K562 (cell line): Measurements from ENCODE around the gene ENSA. TPM values are rescaled to one million over a fixed set of nuclear protein-coding genes. Genes with fewer than 3 reads are reported as not detected.

ENCODE experiments used
- ARNT ChIP-seq, 2 experiments: fragments of 450-650 bp; IDR thresholded peaks; 2 replicates each; pipeline ENCODE4 v1.6.1; 2016; ENCODE audit warnings: mild to moderate bottlenecking in 1 of 2
- ATF1 ChIP-seq, 2 experiments: fragments of 450-650 bp in 1 of 2; IDR thresholded peaks; 2 replicates each; pipeline ENCODE4 v1.6.1; 2016; ENCODE audit warnings: missing compliant biosample characterization in 1 of 2, missing genetic modification characterization in 1 of 2
- ATF3 ChIP-seq, 2 experiments: fragments of 450-650 bp in 1 of 2; sonication (generic) in 1 of 2; formaldehyde crosslinking in 1 of 2; IDR thresholded peaks in 1 of 2; conservative IDR thresholded peaks in 1 of 2; 2 replicates each; pipeline versions ENCODE4 v1.6.1 to v1.8.1; 2016 to 2023; ENCODE audit warnings: mild to moderate bottlenecking in 2 of 2, moderate library complexity in 2 of 2, inconsistent platforms in 1 of 2, missing genetic modification reagents in 1 of 2
- DPF2 ChIP-seq: fragments of 450-650 bp; IDR thresholded peaks from 2 replicates; pipeline ENCODE4 v1.6.1; 2016
- ETV6 ChIP-seq, 3 experiments: fragments of 150-350 bp in 1 of 3; sonication (generic) in 1 of 3; formaldehyde crosslinking in 1 of 3; IDR thresholded peaks; 2 replicates each; pipeline versions ENCODE4 v1.6.1 to v1.8.0; 2014 to 2022; ENCODE audit warnings: borderline replicate concordance in 2 of 3, low read depth in 2 of 3, antibody characterized with exemption in 1 of 3, low read length in 1 of 3, mild to moderate bottlenecking in 1 of 3, missing genetic modification reagents in 1 of 3
- FOSL1 ChIP-seq: fragments of 200-800 bp; sonication (Bioruptor generic); conservative IDR thresholded peaks from 2 replicates; pipeline ENCODE4 v1.6.1; 2016; ENCODE audit warnings: missing genetic modification characterization, missing compliant biosample characterization
- KLF16 ChIP-seq: IDR thresholded peaks from 2 replicates; pipeline ENCODE4 v1.6.1; 2016; ENCODE audit warnings: antibody characterized with exemption
- MAFG ChIP-seq: fragments of 450-650 bp; conservative IDR thresholded peaks from 2 replicates; pipeline ENCODE4 v1.6.1; 2016; ENCODE audit warnings: missing genetic modification characterization, missing compliant biosample characterization
- NFATC3 ChIP-seq: fragments of 450-650 bp; IDR thresholded peaks from 2 replicates; pipeline ENCODE4 v1.6.1; 2017; ENCODE audit warnings: mild to moderate bottlenecking
- PKNOX1 ChIP-seq: fragments of 450-650 bp; IDR thresholded peaks from 2 replicates; pipeline ENCODE4 v1.6.1; 2016
- TEAD4 ChIP-seq, 2 experiments: sonication (generic) in 1 of 2; formaldehyde crosslinking in 1 of 2; IDR thresholded peaks; 2 replicates each; pipeline versions ENCODE4 v1.6.1 to v1.8.0; 2012 to 2022; ENCODE audit warnings: borderline replicate concordance in 1 of 2, inconsistent platforms in 1 of 2, low read length in 1 of 2, mild to moderate bottlenecking in 1 of 2, missing genetic modification reagents in 1 of 2
- ZNF785 ChIP-seq: fragments of 250-450 bp; sonication (Bioruptor Pico); IDR thresholded peaks from 2 replicates; pipeline ENCODE4 v1.4.0; 2020; ENCODE audit warnings: mild to moderate bottlenecking
- polyA plus RNA-seq, 8 experiments: library from polyadenylated mRNA; depleted of rRNA in 4 of 8; stranded (reverse) in 5 of 8; unstranded in 3 of 8; fragments of >200 nt; fragmentation: Nextera tagmentation in 2 of 8; fragmentation: Illumina TruSeq in 1 of 8; extraction: Ambion mirVana in 2 of 8; extraction: Trizol in 1 of 8; gene quantifications; 2 replicates each; pipeline versions ENCODE4 v1.2.1 to v1.2.3, GENCODE V29; 2011 to 2014; ENCODE audit warnings: inconsistent platforms in 1 of 8, missing spikeins in 1 of 8
- total RNA-seq, 7 experiments: library from RNA; depleted of rRNA in 6 of 7; stranded (reverse); fragments of >200 nt in 6 of 7; fragmentation: Illumina TruSeq in 2 of 7; extraction: Trizol in 2 of 7; gene quantifications; 2 replicates each; pipeline versions ENCODE4 v1.2.1 to v1.2.3, GENCODE V29; 2011 to 2021; ENCODE audit warnings: low replicate concordance in 1 of 7
- TF ChIP-seq, protein P1 (sequence below): sonication (generic); formaldehyde crosslinking; IDR thresholded peaks from 2 replicates; pipeline ENCODE4 v1.9.0; 2022; ENCODE audit warnings: mild to moderate bottlenecking, missing genetic modification reagents
- TF ChIP-seq, protein P2 (sequence below): fragments of 200-800 bp; sonication (Bioruptor generic); IDR thresholded peaks from 2 replicates; pipeline ENCODE4 v1.6.1; 2017; ENCODE audit warnings: missing genetic modification characterization, missing compliant biosample characterization
- TF ChIP-seq, protein P3 (sequence below): sonication (generic); formaldehyde crosslinking; IDR thresholded peaks from 2 replicates; pipeline ENCODE4 v1.8.1; 2022; ENCODE audit warnings: missing genetic modification reagents
- TF ChIP-seq, protein P4 (sequence below): fragments of 250-450 bp; sonication (Bioruptor Pico); IDR thresholded peaks from 2 replicates; pipeline ENCODE4 v1.5.0; 2020; ENCODE audit warnings: mild to moderate bottlenecking, borderline replicate concordance

Gene ENSA
- total and polyA plus RNA-seq, 9 of the 15 experiments (the other 6 are each of a cell fraction or from before 2014, with no cell fraction given) = 68.1 to 605 (median 188) TPM

DNA sequence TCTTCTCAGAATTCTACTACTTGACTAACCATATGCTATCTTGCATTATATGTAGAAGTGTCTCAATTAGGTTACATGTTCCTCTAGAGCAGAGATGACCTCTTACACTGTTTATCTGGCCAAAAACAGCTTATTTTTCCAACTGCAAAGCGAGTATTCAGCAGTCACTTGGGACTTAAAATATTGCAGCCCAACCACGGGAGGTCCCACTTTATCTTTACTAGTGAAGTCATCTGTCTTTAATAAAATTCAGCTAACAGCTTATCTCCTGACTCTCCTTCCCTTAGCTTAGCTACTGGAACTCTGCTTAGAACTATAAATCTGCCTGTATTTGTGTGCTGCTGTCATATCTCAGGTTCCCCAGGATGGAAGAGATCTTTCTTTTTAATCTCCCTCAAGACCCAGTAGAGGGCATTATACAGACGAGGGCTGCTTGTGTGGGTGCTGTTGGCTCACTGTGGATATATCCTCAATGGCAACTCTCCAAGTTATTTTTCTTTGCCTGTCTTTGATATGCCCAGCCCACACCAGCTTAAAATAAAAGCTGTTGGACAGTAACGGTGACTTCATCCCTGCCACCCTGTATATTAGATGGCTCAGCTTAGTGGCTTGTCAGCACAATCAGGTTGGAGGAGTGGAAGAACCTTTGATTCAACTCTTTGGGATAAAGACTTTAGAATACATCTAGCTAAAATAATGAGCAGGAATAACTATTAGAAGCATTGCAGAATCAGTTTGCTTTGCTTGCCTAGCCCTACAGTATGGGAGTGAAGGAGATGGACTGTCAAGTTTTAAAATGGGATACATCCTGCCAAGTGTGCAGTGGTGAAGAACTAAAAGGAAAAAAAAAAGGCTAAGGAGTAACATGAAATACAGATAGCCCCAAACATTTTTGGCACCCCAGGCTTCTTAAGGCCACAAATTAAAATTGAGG is 9.6 kb downstream of the ENSA start (continued):
- TF ChIP-seq, protein P1, sequence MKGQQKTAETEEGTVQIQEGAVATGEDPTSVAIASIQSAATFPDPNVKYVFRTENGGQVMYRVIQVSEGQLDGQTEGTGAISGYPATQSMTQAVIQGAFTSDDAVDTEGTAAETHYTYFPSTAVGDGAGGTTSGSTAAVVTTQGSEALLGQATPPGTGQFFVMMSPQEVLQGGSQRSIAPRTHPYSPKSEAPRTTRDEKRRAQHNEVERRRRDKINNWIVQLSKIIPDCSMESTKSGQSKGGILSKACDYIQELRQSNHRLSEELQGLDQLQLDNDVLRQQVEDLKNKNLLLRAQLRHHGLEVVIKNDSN (CRISPR knock-in tag) = no peak
- TF ChIP-seq ZNF785 (CRISPR knock-in tag) (no peak), ARNT (IDR thresholded peaks at IDR 0.05) (peak; percentile 83 to 92), TEAD4 (IDR thresholded peaks at IDR 0.05; ENCODE audit: low read length) (peak; percentile 93), TEAD4 (CRISPR knock-in tag; IDR thresholded peaks at IDR 0.05; ENCODE audit: borderline replicate concordance) (no peak), KLF16 (peak; percentile 84), ETV6 (IDR thresholded peaks at IDR 0.05; ENCODE audit: borderline replicate concordance in 1 of 2, low read depth in 2 of 2, low read length in 1 of 2) (peak in 1 of 2 experiments; percentile 54; a peak in 1 of 4 replicates), ETV6 (CRISPR knock-in tag; IDR thresholded peaks at IDR 0.05; ENCODE audit: borderline replicate concordance) (no peak), ATF3 (IDR thresholded peaks at IDR 0.05) (peak; percentile 78), ATF3 (CRISPR knock-in tag; conservative IDR thresholded peaks at IDR 0.05) (no peak; the same call in 1 of the 2 replicates), DPF2 (peak; percentile 96), PKNOX1 (peak; percentile 95), NFATC3 (0 out of 2 replicates have a peak, but pooled peaks have one; percentile 11), FOSL1 (tag) (peak; percentile 51), ATF1 (CRISPR knock-in tag; IDR thresholded peaks at IDR 0.05) (no peak), ATF1 (tag; IDR thresholded peaks at IDR 0.05) (peak; percentile 70), MAFG (tag) (no peak)
- TF ChIP-seq, protein P2, sequence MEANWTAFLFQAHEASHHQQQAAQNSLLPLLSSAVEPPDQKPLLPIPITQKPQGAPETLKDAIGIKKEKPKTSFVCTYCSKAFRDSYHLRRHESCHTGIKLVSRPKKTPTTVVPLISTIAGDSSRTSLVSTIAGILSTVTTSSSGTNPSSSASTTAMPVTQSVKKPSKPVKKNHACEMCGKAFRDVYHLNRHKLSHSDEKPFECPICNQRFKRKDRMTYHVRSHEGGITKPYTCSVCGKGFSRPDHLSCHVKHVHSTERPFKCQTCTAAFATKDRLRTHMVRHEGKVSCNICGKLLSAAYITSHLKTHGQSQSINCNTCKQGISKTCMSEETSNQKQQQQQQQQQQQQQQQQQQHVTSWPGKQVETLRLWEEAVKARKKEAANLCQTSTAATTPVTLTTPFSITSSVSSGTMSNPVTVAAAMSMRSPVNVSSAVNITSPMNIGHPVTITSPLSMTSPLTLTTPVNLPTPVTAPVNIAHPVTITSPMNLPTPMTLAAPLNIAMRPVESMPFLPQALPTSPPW = peak; percentile 68
- TF ChIP-seq, protein P3, sequence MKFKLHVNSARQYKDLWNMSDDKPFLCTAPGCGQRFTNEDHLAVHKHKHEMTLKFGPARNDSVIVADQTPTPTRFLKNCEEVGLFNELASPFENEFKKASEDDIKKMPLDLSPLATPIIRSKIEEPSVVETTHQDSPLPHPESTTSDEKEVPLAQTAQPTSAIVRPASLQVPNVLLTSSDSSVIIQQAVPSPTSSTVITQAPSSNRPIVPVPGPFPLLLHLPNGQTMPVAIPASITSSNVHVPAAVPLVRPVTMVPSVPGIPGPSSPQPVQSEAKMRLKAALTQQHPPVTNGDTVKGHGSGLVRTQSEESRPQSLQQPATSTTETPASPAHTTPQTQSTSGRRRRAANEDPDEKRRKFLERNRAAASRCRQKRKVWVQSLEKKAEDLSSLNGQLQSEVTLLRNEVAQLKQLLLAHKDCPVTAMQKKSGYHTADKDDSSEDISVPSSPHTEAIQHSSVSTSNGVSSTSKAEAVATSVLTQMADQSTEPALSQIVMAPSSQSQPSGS (CRISPR knock-in tag) = no peak
- TF ChIP-seq, protein P4, sequence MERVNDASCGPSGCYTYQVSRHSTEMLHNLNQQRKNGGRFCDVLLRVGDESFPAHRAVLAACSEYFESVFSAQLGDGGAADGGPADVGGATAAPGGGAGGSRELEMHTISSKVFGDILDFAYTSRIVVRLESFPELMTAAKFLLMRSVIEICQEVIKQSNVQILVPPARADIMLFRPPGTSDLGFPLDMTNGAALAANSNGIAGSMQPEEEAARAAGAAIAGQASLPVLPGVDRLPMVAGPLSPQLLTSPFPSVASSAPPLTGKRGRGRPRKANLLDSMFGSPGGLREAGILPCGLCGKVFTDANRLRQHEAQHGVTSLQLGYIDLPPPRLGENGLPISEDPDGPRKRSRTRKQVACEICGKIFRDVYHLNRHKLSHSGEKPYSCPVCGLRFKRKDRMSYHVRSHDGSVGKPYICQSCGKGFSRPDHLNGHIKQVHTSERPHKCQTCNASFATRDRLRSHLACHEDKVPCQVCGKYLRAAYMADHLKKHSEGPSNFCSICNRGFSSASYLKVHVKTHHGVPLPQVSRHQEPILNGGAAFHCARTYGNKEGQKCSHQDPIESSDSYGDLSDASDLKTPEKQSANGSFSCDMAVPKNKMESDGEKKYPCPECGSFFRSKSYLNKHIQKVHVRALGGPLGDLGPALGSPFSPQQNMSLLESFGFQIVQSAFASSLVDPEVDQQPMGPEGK = no peak
